ENCODE measurements around the gene PADI3. TPM values are rescaled to one million over a fixed set of nuclear protein-coding genes. Genes with fewer than 3 reads are reported as not detected.
A peak's percentile ranks its signal among the peaks of the same experiment; 100 is the strongest.

PADI3 gene
- total and polyA plus RNA-seq, 2 of the 4 experiments (the other 2 are of a cell fraction), result not detected

DNA sequence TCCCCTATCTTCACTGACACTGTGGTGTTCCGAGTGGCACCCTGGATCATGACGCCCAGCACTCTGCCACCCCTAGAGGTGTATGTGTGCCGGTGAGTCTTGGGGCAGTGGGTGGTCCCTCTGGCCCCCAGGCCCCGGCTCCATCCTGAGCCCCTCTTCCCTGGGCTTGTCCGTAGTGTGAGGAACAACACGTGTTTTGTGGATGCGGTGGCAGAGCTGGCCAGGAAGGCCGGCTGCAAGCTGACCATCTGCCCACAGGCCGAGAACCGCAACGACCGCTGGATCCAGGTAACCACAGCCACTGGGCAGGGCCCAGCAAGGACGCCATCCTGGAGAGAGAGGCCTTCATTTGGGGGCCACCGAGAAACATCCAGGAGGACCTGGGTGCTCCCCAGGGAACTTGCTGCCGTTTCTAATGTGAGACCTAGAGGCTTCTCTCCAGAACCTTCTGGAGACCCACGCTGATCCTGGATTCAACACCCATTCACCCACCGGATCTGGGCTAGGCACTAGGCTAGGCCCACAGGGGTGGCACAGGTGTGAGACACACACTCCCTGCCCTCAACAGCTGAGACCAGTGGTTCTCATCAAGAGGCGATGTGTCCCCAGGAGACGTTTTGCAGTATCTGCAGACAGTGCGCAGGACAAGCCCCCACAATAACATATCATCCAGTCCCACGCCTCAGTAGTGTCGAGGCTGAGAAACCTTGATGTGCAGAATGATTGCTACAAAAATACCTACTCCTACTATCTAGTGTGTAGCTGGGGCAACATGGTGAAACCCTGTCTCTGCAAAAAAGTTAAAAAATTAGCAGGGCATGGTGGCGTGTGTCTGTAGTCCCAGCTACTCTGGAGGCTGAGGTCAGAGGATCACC is 22.2 kb downstream of the PADI3 start:
- H3K27me3 ChIP-seq (ENCODE audit: control insufficient read depth, insufficient read depth, low read length), result peaks cover 12% of the 10 kb centered on the region
- H3K4ac ChIP-seq (ENCODE audit: low read depth, low read length), result no peak overlapping the region
- no peak overlapping the region for H2BK15ac ChIP-seq (ENCODE audit: low read depth, low read length)
- peak overlapping the region; percentile 5 for H2AK9ac ChIP-seq (replicated peaks; ENCODE audit: low read depth, low read length, poor library complexity)
- no peak overlapping the region for H2AK5ac ChIP-seq (ENCODE audit: low read depth, low read length)
- H3K36me3 ChIP-seq (ENCODE audit: control insufficient read depth, insufficient read depth, low read length), result no peaks in the 10 kb centered on the region
- no peak overlapping the region for H3K18ac ChIP-seq (ENCODE audit: low read depth, low read length)
- H4K5ac ChIP-seq (ENCODE audit: low read depth, low read length), result no peak overlapping the region
- ChIA-PET CTCF (no interaction called here), POLR2A (ENCODE audit: unreplicated experiment) (no interaction called here)
- ATAC-seq (ENCODE audit: low read depth) (no peak), DNase-seq (no peak)
- H4K8ac ChIP-seq (ENCODE audit: low read depth in 2 of 2, low read length in 2 of 2), result no peak overlapping the region
- H3K56ac ChIP-seq (ENCODE audit: extremely low read depth, insufficient read depth, low read length), result no peak overlapping the region
- no peaks in the 10 kb centered on the region for H3K4me1 ChIP-seq (ENCODE audit: control insufficient read depth, insufficient read depth, low read length)
- no peaks in the 10 kb centered on the region for H4K20me1 ChIP-seq (ENCODE audit: insufficient read depth, low read length)
- no peak overlapping the region for H4K91ac ChIP-seq (ENCODE audit: insufficient read depth, low read depth, low read length)
- H3K9ac ChIP-seq (ENCODE audit: low read depth, low read length), result no peak overlapping the region
- BruUV-seq (replicated peaks), result no TSS peak
- WGBS, 2 experiments (ENCODE audit: extremely low coverage in 2 of 2, insufficient read length in 1 of 2), result 66% methylated on average over 5 of the region's 23 CpGs; no CpG with 5 or more reads in 1 of the 2 experiments
- H3K4me2 ChIP-seq (ENCODE audit: low read depth, low read length), result no peak overlapping the region
- in situ Hi-C loops (cut with MboI; ENCODE audit: low sequenced_read_pairs) (no loop called here), dilution Hi-C loops (cut with HindIII; ENCODE audit: low sequenced_read_pairs, unreplicated experiment) (no loop called here), intact Hi-C loops (cut with micrococcal nuclease) (no loop called here)
- H3K23ac ChIP-seq (ENCODE audit: low read depth, low read length), result no peak overlapping the region
- H2BK20ac ChIP-seq (ENCODE audit: low read depth, low read length), result no peak overlapping the region
- H3K14ac ChIP-seq (replicated peaks; ENCODE audit: low read depth, low read length), result no peak overlapping the region
- no peak overlapping the region for H3K4me3 ChIP-seq (ENCODE audit: insufficient read depth, low read depth, low read length)
- no peak overlapping the region for H2BK5ac ChIP-seq (ENCODE audit: low read depth, low read length, poor library complexity, severe bottlenecking)
- no peak overlapping the region for H2AFZ ChIP-seq (replicated peaks; ENCODE audit: low read length, poor library complexity)
- H3K79me1 ChIP-seq (ENCODE audit: low read depth in 1 of 2, low read length in 2 of 2), result no peaks in the 10 kb centered on the region
- no peaks in the 10 kb centered on the region for H3K9me1 ChIP-seq (ENCODE audit: insufficient read depth, low read length)
- no peak overlapping the region for H3K27ac ChIP-seq (ENCODE audit: insufficient read depth, low read length)
- no peak overlapping the region for H2BK120ac ChIP-seq (ENCODE audit: low read depth, low read length)
- no peaks in the 10 kb centered on the region; the same call in 1 of the 2 replicates for H3K9me3 ChIP-seq (ENCODE audit: control insufficient read depth, insufficient read depth, low read length)
- TF ChIP-seq CEBPB (IDR thresholded peaks at IDR 0.05; ENCODE audit: low read depth, low read length) (no peak), CTCF (conservative IDR thresholded peaks at IDR 0.05; ENCODE audit: low read depth, low read length) (no peak), POLR2A (IDR thresholded peaks at IDR 0.05; ENCODE audit: low read depth, low read length) (no peak), RAD21 (IDR thresholded peaks at IDR 0.05; ENCODE audit: low read length) (no peak), MAFK (IDR thresholded peaks at IDR 0.05; ENCODE audit: low read depth, low read length) (no peak), RCOR1 (IDR thresholded peaks at IDR 0.05; ENCODE audit: insufficient replicate concordance, low read length) (no peak), MXI1 (IDR thresholded peaks at IDR 0.05; ENCODE audit: borderline replicate concordance, low read depth, low read length) (no peak), MAZ (IDR thresholded peaks at IDR 0.05; ENCODE audit: borderline replicate concordance, low read depth, low read length) (no peak), USF2 (IDR thresholded peaks at IDR 0.05; ENCODE audit: low read depth, low read length) (no peak), RFX5 (IDR thresholded peaks at IDR 0.05; ENCODE audit: low read depth, low read length) (no peak), NFE2L2 (IDR thresholded peaks at IDR 0.05; ENCODE audit: low read depth, low read length) (no peak), BHLHE40 (IDR thresholded peaks at IDR 0.05; ENCODE audit: low read depth, low read length) (no peak), CHD1 (IDR thresholded peaks at IDR 0.05; ENCODE audit: low read depth, low read length) (no peak), FOS (IDR thresholded peaks at IDR 0.05; ENCODE audit: low read depth, low read length) (no peak)
- TF ChIP-seq, protein P1, sequence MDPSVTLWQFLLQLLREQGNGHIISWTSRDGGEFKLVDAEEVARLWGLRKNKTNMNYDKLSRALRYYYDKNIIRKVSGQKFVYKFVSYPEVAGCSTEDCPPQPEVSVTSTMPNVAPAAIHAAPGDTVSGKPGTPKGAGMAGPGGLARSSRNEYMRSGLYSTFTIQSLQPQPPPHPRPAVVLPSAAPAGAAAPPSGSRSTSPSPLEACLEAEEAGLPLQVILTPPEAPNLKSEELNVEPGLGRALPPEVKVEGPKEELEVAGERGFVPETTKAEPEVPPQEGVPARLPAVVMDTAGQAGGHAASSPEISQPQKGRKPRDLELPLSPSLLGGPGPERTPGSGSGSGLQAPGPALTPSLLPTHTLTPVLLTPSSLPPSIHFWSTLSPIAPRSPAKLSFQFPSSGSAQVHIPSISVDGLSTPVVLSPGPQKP (IDR thresholded peaks at IDR 0.05; ENCODE audit: borderline replicate concordance, low read depth, low read length), result no peak
